ENCODE results near the gene FTCD. TPM values are rescaled to one million over a fixed set of nuclear protein-coding genes. Genes with fewer than 3 reads are reported as not detected.

FTCD gene
- total and polyA plus RNA-seq, 9 of the 15 experiments (the other 6 are each of a cell fraction or from before 2014, with no cell fraction given), result 0.11 to 1.6 (median 0.67) TPM; not detected in 5

GRCh38 chr21:46094401-46095082 is 60.8 kb downstream of the FTCD start:
- DNase-seq (ENCODE audit: extremely low read depth in 1 of 4, low spot score in 3 of 4), result peak in 1 of 4 experiments; percentile 12
- peak; percentile 48 for FAIRE-seq
- 3% methylated on average over 14 of the region's 14 CpGs for WGBS (ENCODE audit: insufficient coverage, low coverage, missing lambda C conversion rate)
- Histone ChIP-seq H3K9me3 (replicated peaks; ENCODE audit: control insufficient read depth, insufficient read depth, low read depth, low read length) (no peaks in the 10 kb centered on the region), H3K4me1 (replicated peaks in 1 of 2; ENCODE audit: control insufficient read depth in 2 of 2, insufficient read depth in 2 of 2, low read length in 2 of 2) (peaks cover 0 to 23% of the 10 kb centered on the region in 2 experiments; a peak in 2 of 5 replicates), H3K4me3 (no peak overlapping the region), H3K36me3 (ENCODE audit: control insufficient read depth, insufficient read depth, low read length) (no peaks in the 10 kb centered on the region), H4K20me1 (replicated peaks; ENCODE audit: control insufficient read depth, insufficient read depth, low read length) (0 out of 2 replicates have a peak, but pooled peaks cover 6% of the 10 kb centered on the region), H3K79me2 (ENCODE audit: control insufficient read depth, insufficient read depth, low read length) (no peaks in the 10 kb centered on the region), H3K27me3 (ENCODE audit: control insufficient read depth in 2 of 2, insufficient read depth in 2 of 2, low read length in 2 of 2) (peaks cover 27 to 61% of the 10 kb centered on the region in 2 experiments), H3K27ac (ENCODE audit: extremely low read depth, low read depth, low read length) (no peak overlapping the region), H3K9me1 (ENCODE audit: control insufficient read depth, insufficient read depth, low read length) (no peaks in the 10 kb centered on the region), H3K9ac (ENCODE audit: insufficient read depth in 1 of 2, low read depth in 2 of 2, low read length in 2 of 2) (no peak overlapping the region), H3K4me2 (ENCODE audit: insufficient read depth, low read length) (no peak overlapping the region), H2AFZ (ENCODE audit: low read depth, low read length) (no peak overlapping the region)
- ChIA-PET CTCF (ENCODE audit: low intra/inter-chr PET ratio) (no interaction called here), POLR2A (interaction anchor here (0.6 kb wide), 1 partner anchor 179 kb away, joined by 5 read pairs; no protein-coding TSS in a partner anchor)
- intact Hi-C loops (cut with micrococcal nuclease) (loop anchor here (5.0 kb wide), 1 partner anchor 122 kb away; no protein-coding TSS in a partner anchor), in situ Hi-C loops (cut with MboI) (no loop called here)
- TF ChIP-seq PBX2 (CRISPR knock-in tag; IDR thresholded peaks at IDR 0.05; ENCODE audit: low read depth) (no peak), PBX2 (tag; conservative IDR thresholded peaks at IDR 0.05; ENCODE audit: low read depth) (0 out of 2 replicates have a peak, but pooled peaks have one; percentile 8), MYC (IDR thresholded peaks at IDR 0.05; ENCODE audit: low read depth, low read length) (no peak), MYC (CRISPR knock-in tag; IDR thresholded peaks at IDR 0.05; ENCODE audit: borderline replicate concordance, low read depth) (no peak)
- BruUV-seq (replicated peaks), result no TSS peak
- ATAC-seq, result no peak
